Suppressor macrophage (primary cell): ENCODE results near the gene DDX3X.
"Not testable (repeated sequence)": the region's sequence is repeated elsewhere in the genome, so short reads cannot be mapped to it uniquely, and the experiment has no call there.

ENCODE experiments used
- DNase-seq, 4 experiments: peaks; one replicate each; pipeline ENCODE4 v3.0.0-alpha.2; 2020 to 2022

The DDX3X gene

GRCh38 chrX:41329101-41329500 is 4.9 kb upstream of the DDX3X start:
- no peak for DNase-seq

- DNase-seq = no peak
Observed at GRCh38 chrX:41332005-41332404, 2.0 kb upstream of the DDX3X start.

GRCh38 chrX:41332408-41333002 is 1.5 kb upstream of the DDX3X start:
- DNase-seq = peak; percentile 17 to 45 (median 36)

- DNase-seq = peak; percentile 80 to 89 (median 84)
Observed at GRCh38 chrX:41333003-41333743, 789 bp upstream of the DDX3X start.

- DNase-seq = peak; percentile 73 to 86 (median 78)
Observed at GRCh38 chrX:41334363-41335197, 618 bp downstream of the DDX3X start.

- DNase-seq = no peak
Observed at GRCh38 chrX:41335198-41335957, 1.4 kb downstream of the DDX3X start.

GRCh38 chrX:41335958-41336331 is 2.0 kb downstream of the DDX3X start:
- peak in 1 of 4 experiments; percentile 6 for DNase-seq

- DNase-seq = no peak
Observed at GRCh38 chrX:41336447-41336846, 2.5 kb downstream of the DDX3X start.

GRCh38 chrX:41337140-41337539 is 3.2 kb downstream of the DDX3X start:
- peak in 1 of 4 experiments; percentile 19 for DNase-seq

- DNase-seq = no peak
Observed at GRCh38 chrX:41338436-41338835, 4.5 kb downstream of the DDX3X start.

- DNase-seq = no peak
Observed at GRCh38 chrX:41339148-41339547, 5.2 kb downstream of the DDX3X start.

- no peak for DNase-seq
Observed at GRCh38 chrX:41344053-41344452, 10.1 kb downstream of the DDX3X start.

- no peak for DNase-seq
Observed at GRCh38 chrX:41347186-41347585, 13.2 kb downstream of the DDX3X start.

- DNase-seq = no peak
Observed at GRCh38 chrX:41348551-41348950, 14.6 kb downstream of the DDX3X start.

- DNase-seq = no peak
Observed at GRCh38 chrX:41350150-41350975, 16.4 kb downstream of the DDX3X start.

GRCh38 chrX:41350976-41351569 is 17.1 kb downstream of the DDX3X start:
- DNase-seq = peak in 2 of 4 experiments; percentile 10 to 16

GRCh38 chrX:41351923-41352322 is 18.0 kb downstream of the DDX3X start:
- no peak for DNase-seq

- DNase-seq = peak in 1 of 4 experiments; percentile 6
Observed at GRCh38 chrX:41352329-41352838, 18.4 kb downstream of the DDX3X start.

GRCh38 chrX:41353985-41354384 is 20.0 kb downstream of the DDX3X start:
- peak in 2 of 4 experiments; percentile 9 to 24 for DNase-seq

- DNase-seq = no peak
Observed at GRCh38 chrX:41369152-41369551, 35.2 kb downstream of the DDX3X start.

GRCh38 chrX:41371575-41371974 is 37.6 kb downstream of the DDX3X start:
- DNase-seq = not testable (repeated sequence)
